CD14-positive monocyte (primary cell): ENCODE data around the gene EPHA6. TPM values are rescaled to one million over a fixed set of nuclear protein-coding genes. Genes with fewer than 3 reads are reported as not detected.

Experiments used
- DNase-seq, 3 donors: peaks; one replicate each; pipeline ENCODE4 v3.0.0-alpha.2; 2011 to 2022
- H2AFZ ChIP-seq: 2 replicates; pipeline ENCODE4 v1.6.0; 2012; ENCODE audit warnings: mild to moderate bottlenecking, low read depth, low read length, inconsistent platforms; ENCODE audit not compliant: insufficient read depth, poor library complexity, severe bottlenecking
- H3K27ac ChIP-seq, 2 donors: 1 replicate in 1 of 2; 2 replicates in 1 of 2; pipeline ENCODE4 v1.5.1; 2012 to 2013; ENCODE audit warnings: low read length in 2 of 2, control low read depth in 1 of 2, inconsistent platforms in 1 of 2, low read depth in 1 of 2, mild to moderate bottlenecking in 1 of 2
- H3K27me3 ChIP-seq, 2 donors: one replicate each; pipeline versions ENCODE4 v1.6.0 to v1.6.1; 2011 to 2013; ENCODE audit warnings: low read length in 2 of 2; ENCODE audit not compliant: control insufficient read depth in 2 of 2, insufficient read depth in 2 of 2
- H3K36me3 ChIP-seq, 2 donors: replicated peaks in 1 of 2; 1 replicate in 1 of 2; 2 replicates in 1 of 2; pipeline versions ENCODE4 v1.5.1 to v1.6.1; 2012 to 2013; ENCODE audit warnings: low read length in 2 of 2, control low read depth in 1 of 2, inconsistent platforms in 1 of 2, mild to moderate bottlenecking in 1 of 2; ENCODE audit not compliant: insufficient read depth in 2 of 2, control insufficient read depth in 1 of 2
- H3K4me1 ChIP-seq, 2 donors: 1 replicate in 1 of 2; 2 replicates in 1 of 2; pipeline versions ENCODE4 v1.5.1 to v1.6.1; 2012 to 2013; ENCODE audit warnings: low read length in 2 of 2, control low read depth in 1 of 2, inconsistent platforms in 1 of 2, mild to moderate bottlenecking in 1 of 2, moderate library complexity in 1 of 2; ENCODE audit not compliant: insufficient read depth in 2 of 2, control insufficient read depth in 1 of 2
- H3K4me2 ChIP-seq: replicated peaks from 2 replicates; pipeline ENCODE3; 2012; ENCODE audit warnings: low read length, moderate library complexity, mild to moderate bottlenecking; ENCODE audit not compliant: poor library complexity, severe bottlenecking; ENCODE audit errors: extremely low read depth
- H3K4me3 ChIP-seq, 3 experiments: fragments of 200-600 bp in 1 of 3; sonication (generic) in 1 of 3; replicated peaks in 1 of 3; 1 replicate in 2 of 3; 2 replicates in 1 of 3; pipeline ENCODE4 v1.5.1; 2011 to 2013; ENCODE audit warnings: low read length in 3 of 3, mild to moderate bottlenecking in 3 of 3, control low read depth in 2 of 3, low read depth in 2 of 3, inconsistent platforms in 1 of 3, moderate library complexity in 1 of 3
- H3K79me2 ChIP-seq: 2 replicates; pipeline ENCODE4 v1.6.0; 2012; ENCODE audit warnings: mild to moderate bottlenecking, control low read depth, inconsistent platforms, low read length, moderate library complexity; ENCODE audit not compliant: insufficient read depth
- H3K9ac ChIP-seq: 2 replicates; pipeline ENCODE4 v1.6.0; 2017; ENCODE audit warnings: low read length, mild to moderate bottlenecking; ENCODE audit not compliant: insufficient read depth, poor library complexity, severe bottlenecking
- H3K9me3 ChIP-seq, 2 donors: replicated peaks in 1 of 2; 1 replicate in 1 of 2; 2 replicates in 1 of 2; pipeline versions ENCODE4 v1.5.1 to v1.6.1; 2012 to 2013; ENCODE audit warnings: low read length in 2 of 2, control low read depth in 1 of 2; ENCODE audit not compliant: control insufficient read depth in 1 of 2, insufficient read depth in 1 of 2
- H4K20me1 ChIP-seq: 2 replicates; pipeline ENCODE4 v1.6.0; 2012; ENCODE audit warnings: mild to moderate bottlenecking, low read length, control low read depth, moderate library complexity; ENCODE audit not compliant: insufficient read depth
- H3K27ac Mint-ChIP-seq, 7 donors: one replicate each; pipeline ENCODE4 v1.8.0; 2020; ENCODE audit warnings: mild to moderate bottlenecking in 7 of 7, mixed read lengths in 7 of 7, moderate library complexity in 6 of 7, inconsistent platforms in 2 of 7
- H3K27me3 Mint-ChIP-seq, 3 donors: one replicate each; pipeline ENCODE4 v1.8.0; 2021 to 2022; ENCODE audit warnings: low read depth in 3 of 3, mild to moderate bottlenecking in 3 of 3, mixed read lengths in 3 of 3, moderate library complexity in 3 of 3, inconsistent platforms in 1 of 3
- H3K36me3 Mint-ChIP-seq, 2 donors: one replicate each; pipeline ENCODE4 v1.8.0; 2020; ENCODE audit warnings: mixed read lengths in 2 of 2, inconsistent platforms in 1 of 2, mild to moderate bottlenecking in 1 of 2
- H3K4me1 Mint-ChIP-seq: one replicate; pipeline ENCODE4 v1.8.0; 2020; ENCODE audit warnings: mild to moderate bottlenecking, mixed read lengths
- H3K4me3 Mint-ChIP-seq, 2 donors: one replicate each; pipeline ENCODE4 v1.8.0; 2020; ENCODE audit warnings: mild to moderate bottlenecking in 2 of 2, mixed read lengths in 2 of 2, moderate library complexity in 1 of 2
- H3K9me3 Mint-ChIP-seq, 7 donors: one replicate each; pipeline ENCODE4 v1.8.0; 2020 to 2022; ENCODE audit warnings: mixed read lengths in 7 of 7, mild to moderate bottlenecking in 6 of 7, moderate library complexity in 6 of 7, inconsistent platforms in 2 of 7
- CTCF ChIP-seq: fragments of 200-600 bp; IDR thresholded peaks from one replicate; pipeline ENCODE4 v1.8.0; 2022; ENCODE audit warnings: antibody characterized with exemption, mild to moderate bottlenecking
- WGBS: methylation state at CpG from one replicate; pipeline ENCODE4 v1.1.5; 2013; ENCODE audit warnings: missing lambda C conversion rate; ENCODE audit not compliant: insufficient coverage; 5-methylcytosine and 5-hydroxymethylcytosine counted together
- intact Hi-C, 2 donors: fragments of 100-400 bp; cut with micrococcal nuclease; formaldehyde crosslinking; loops; one replicate each; pipeline versions ENCODE4 v1.15.0 to v1.15.1; 2023
- polyA plus RNA-seq, 3 donors: library from polyadenylated mRNA; depleted of rRNA in 1 of 3; unstranded in 2 of 3; stranded (reverse) in 1 of 3; fragments of 300-500 nt in 2 of 3; fragments of >200 nt in 1 of 3; fragmentation: Illumina TruSeq in 2 of 3; gene quantifications; 1 replicate in 2 of 3; 2 replicates in 1 of 3; pipeline ENCODE4 v1.2.3, GENCODE V29; 2012 to 2021

EPHA6 gene
- polyA plus RNA-seq, 3 donors, result not detected

- Histone ChIP-seq H3K9me3 (no peaks in the 10 kb centered on the region), H3K4me2 (no peak overlapping the region), H3K4me3 (no peak overlapping the region), H4K20me1 (no peaks in the 10 kb centered on the region), H3K4me1 (no peaks in the 10 kb centered on the region), H2AFZ (no peak overlapping the region), H3K27me3 (no peaks in the 10 kb centered on the region), H3K9ac (no peak overlapping the region), H3K27ac (no peak overlapping the region), H3K79me2 (no peaks in the 10 kb centered on the region), H3K36me3 (no peaks in the 10 kb centered on the region)
- no peak for TF ChIP-seq CTCF
- no peak overlapping the region for H3K4me3 Mint-ChIP-seq
- no peaks in the 10 kb centered on the region for H3K4me1 Mint-ChIP-seq
- H3K27me3 Mint-ChIP-seq, result no peaks in the 10 kb centered on the region
- H3K27ac Mint-ChIP-seq, result no peak overlapping the region
- DNase-seq, result no peak
- intact Hi-C loops, result no loop called here
- H3K9me3 Mint-ChIP-seq, result no peaks in the 10 kb centered on the region
- H3K36me3 Mint-ChIP-seq, result no peaks in the 10 kb centered on the region
These were observed 842.2 kb downstream of the EPHA6 start for GRCh38 chr3:97656638-97657037.

GRCh38 chr3:97658668-97659285 lies 844.4 kb downstream of the EPHA6 start:
- no peaks in the 10 kb centered on the region for H4K20me1 ChIP-seq
- no peaks in the 10 kb centered on the region for H3K36me3 ChIP-seq
- no peak for DNase-seq
- TF ChIP-seq CTCF, result no peak
- intact Hi-C loops, result no loop called here
- H3K27ac Mint-ChIP-seq, result no peak overlapping the region
- no peaks in the 10 kb centered on the region for H3K4me1 ChIP-seq
- H3K4me1 Mint-ChIP-seq, result no peaks in the 10 kb centered on the region
- no peaks in the 10 kb centered on the region for H3K27me3 ChIP-seq
- no peak overlapping the region for H3K4me2 ChIP-seq
- no peaks in the 10 kb centered on the region for H3K9me3 ChIP-seq
- H3K9ac ChIP-seq, result no peak overlapping the region
- no peaks in the 10 kb centered on the region for H3K36me3 Mint-ChIP-seq
- no CpG with 5 or more reads among the region's 3 CpGs for WGBS
- H3K79me2 ChIP-seq, result no peaks in the 10 kb centered on the region
- no peaks in the 10 kb centered on the region for H3K27me3 Mint-ChIP-seq
- H2AFZ ChIP-seq, result no peak overlapping the region
- no peak overlapping the region for H3K4me3 ChIP-seq
- no peaks in the 10 kb centered on the region for H3K9me3 Mint-ChIP-seq
- H3K27ac ChIP-seq, result no peak overlapping the region
- no peak overlapping the region for H3K4me3 Mint-ChIP-seq
